HG02970 (cell line): ENCODE results near the gene PLXND1.

Source experiments
- ATAC-seq: cut with Tn5 transposase; IDR thresholded peaks from one replicate; pipeline ENCODE4 v1.9.1; 2021; ENCODE audit warnings: mild to moderate bottlenecking, moderate library complexity, moderate number of reproducible peaks; ENCODE audit not compliant: unreplicated experiment, low FRiP score

PLXND1 gene

GRCh38 chr3:129534428-129535027 is 71.9 kb downstream of the PLXND1 start:
- no peak for ATAC-seq

GRCh38 chr3:129533406-129533805 is 73.1 kb downstream of the PLXND1 start:
- no peak for ATAC-seq

GRCh38 chr3:129532261-129532660 is 74.2 kb downstream of the PLXND1 start:
- ATAC-seq, result no peak

- ATAC-seq, result no peak
These were observed 74.8 kb downstream of the PLXND1 start for GRCh38 chr3:129531699-129532098.

GRCh38 chr3:129530821-129531220 is 75.7 kb downstream of the PLXND1 start:
- no peak for ATAC-seq

- no peak for ATAC-seq
These were observed 76.2 kb downstream of the PLXND1 start for GRCh38 chr3:129530251-129530791.

GRCh38 chr3:129529436-129530210 is 76.9 kb downstream of the PLXND1 start:
- ATAC-seq, result no peak

GRCh38 chr3:129528589-129529100 is 77.8 kb downstream of the PLXND1 start, which contains the start of gene RHO:
Gene RHO (plus strand): TSS chr3:129528639. CDS start chr3:129528734, 95 bp downstream.
- no peak for ATAC-seq

GRCh38 chr3:129527262-129527661 is 79.2 kb downstream of the PLXND1 start:
- ATAC-seq, result no peak

GRCh38 chr3:129526121-129526900 is 80.2 kb downstream of the PLXND1 start:
- ATAC-seq, result no peak

- ATAC-seq, result no peak
These were observed 81.0 kb downstream of the PLXND1 start for GRCh38 chr3:129525341-129525968.

- no peak for ATAC-seq
These were observed 82.4 kb downstream of the PLXND1 start for GRCh38 chr3:129524081-129524480.

GRCh38 chr3:129522953-129523352 is 83.5 kb downstream of the PLXND1 start:
- no peak for ATAC-seq

- ATAC-seq, result no peak
These were observed 84.9 kb downstream of the PLXND1 start for GRCh38 chr3:129521611-129522010.

GRCh38 chr3:129520960-129521359 is 85.5 kb downstream of the PLXND1 start:
- no peak for ATAC-seq

- no peak for ATAC-seq
These were observed 86.4 kb downstream of the PLXND1 start for GRCh38 chr3:129519896-129520715.

- no peak for ATAC-seq
These were observed 87.0 kb downstream of the PLXND1 start for GRCh38 chr3:129519449-129519848.

- no peak for ATAC-seq
These were observed 87.9 kb downstream of the PLXND1 start for GRCh38 chr3:129518581-129518980.

GRCh38 chr3:129518038-129518561 is 88.4 kb downstream of the PLXND1 start:
- ATAC-seq, result no peak
